ENCODE data around the gene PRDM15. TPM values are rescaled to one million over a fixed set of nuclear protein-coding genes. Genes with fewer than 3 reads are reported as not detected.

The PRDM15 gene
- total RNA-seq, 1 experiment from 2014 or later = 9.8 TPM

DNA sequence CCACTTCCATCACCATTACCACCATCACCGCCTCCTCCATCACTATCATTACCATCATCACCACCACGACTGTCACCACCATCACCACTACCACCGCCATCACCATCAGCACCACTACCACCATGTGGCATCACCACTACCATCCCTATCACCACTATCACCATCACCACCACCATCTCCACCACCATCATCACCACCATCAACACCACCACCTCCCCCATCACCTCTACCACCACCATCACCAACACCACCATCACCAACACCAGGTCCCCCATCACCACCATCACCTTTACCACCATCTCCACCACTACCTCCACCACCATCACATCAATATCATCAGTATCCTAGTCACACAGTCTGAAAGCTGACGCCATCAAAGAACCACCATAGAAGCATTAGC is 72.4 kb downstream of the PRDM15 start:
- intact Hi-C loops (cut with micrococcal nuclease) = no loop called here
- Histone ChIP-seq H3K4me2 (ENCODE audit: low read length) (no peak overlapping the region), H3K27me3 (ENCODE audit: insufficient read depth, low read length) (no peaks in the 10 kb centered on the region), H3K4me1 (ENCODE audit: control insufficient read depth in 1 of 2, insufficient read depth in 2 of 2, low read length in 2 of 2) (no peaks in the 10 kb centered on the region), H3K36me3 (ENCODE audit: control insufficient read depth in 1 of 2, insufficient read depth in 2 of 2, low read length in 2 of 2) (peaks cover 0 to 12% of the 10 kb centered on the region in 2 experiments; a peak in 1 of 4 replicates), H3K27ac (ENCODE audit: low read depth, low read length) (no peak overlapping the region), H3K9me2 (ENCODE audit: insufficient read depth) (no peaks in the 10 kb centered on the region), H4K20me1 (ENCODE audit: insufficient read depth) (no peaks in the 10 kb centered on the region), H3K9me3 (ENCODE audit: control insufficient read depth in 1 of 2, insufficient read depth in 1 of 2, low read depth in 1 of 2, low read length in 2 of 2) (no peaks in the 10 kb centered on the region; a peak in 1 of 4 replicates), H3K4me3 (replicated peaks in 1 of 2; ENCODE audit: low read depth in 1 of 2, low read length in 2 of 2) (no peak overlapping the region), H2AFZ (ENCODE audit: low read depth, low read length, poor library complexity, severe bottlenecking) (no peak overlapping the region), H3K79me2 (ENCODE audit: insufficient read depth, low read length) (no peaks in the 10 kb centered on the region), H3K9ac (ENCODE audit: low read length) (no peak overlapping the region)
- TF ChIP-seq, protein P1, sequence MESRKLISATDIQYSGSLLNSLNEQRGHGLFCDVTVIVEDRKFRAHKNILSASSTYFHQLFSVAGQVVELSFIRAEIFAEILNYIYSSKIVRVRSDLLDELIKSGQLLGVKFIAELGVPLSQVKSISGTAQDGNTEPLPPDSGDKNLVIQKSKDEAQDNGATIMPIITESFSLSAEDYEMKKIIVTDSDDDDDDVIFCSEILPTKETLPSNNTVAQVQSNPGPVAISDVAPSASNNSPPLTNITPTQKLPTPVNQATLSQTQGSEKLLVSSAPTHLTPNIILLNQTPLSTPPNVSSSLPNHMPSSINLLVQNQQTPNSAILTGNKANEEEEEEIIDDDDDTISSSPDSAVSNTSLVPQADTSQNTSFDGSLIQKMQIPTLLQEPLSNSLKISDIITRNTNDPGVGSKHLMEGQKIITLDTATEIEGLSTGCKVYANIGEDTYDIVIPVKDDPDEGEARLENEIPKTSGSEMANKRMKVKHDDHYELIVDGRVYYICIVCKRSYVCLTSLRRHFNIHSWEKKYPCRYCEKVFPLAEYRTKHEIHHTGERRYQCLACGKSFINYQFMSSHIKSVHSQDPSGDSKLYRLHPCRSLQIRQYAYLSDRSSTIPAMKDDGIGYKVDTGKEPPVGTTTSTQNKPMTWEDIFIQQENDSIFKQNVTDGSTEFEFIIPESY (IDR thresholded peaks at IDR 0.05; ENCODE audit: extremely low read depth, insufficient replicate concordance, low read length) = no peak
- TF ChIP-seq JUND (IDR thresholded peaks at IDR 0.05) = no peak
- TF ChIP-seq POLR2AphosphoS5 (IDR thresholded peaks at IDR 0.05; ENCODE audit: low read depth, low read length) = no peak
- TF ChIP-seq EGR1 (IDR thresholded peaks at IDR 0.05; ENCODE audit: low read depth) = no peak
- no peak for TF ChIP-seq SRF (IDR thresholded peaks at IDR 0.05; ENCODE audit: low read depth)
- TF ChIP-seq ZFX (IDR thresholded peaks at IDR 0.05) = no peak
- TF ChIP-seq EZH2 (IDR thresholded peaks at IDR 0.05) = no peak
- TF ChIP-seq EZH2phosphoT487 (IDR thresholded peaks at IDR 0.05; ENCODE audit: borderline replicate concordance) = no peak
- TF ChIP-seq, protein P2, sequence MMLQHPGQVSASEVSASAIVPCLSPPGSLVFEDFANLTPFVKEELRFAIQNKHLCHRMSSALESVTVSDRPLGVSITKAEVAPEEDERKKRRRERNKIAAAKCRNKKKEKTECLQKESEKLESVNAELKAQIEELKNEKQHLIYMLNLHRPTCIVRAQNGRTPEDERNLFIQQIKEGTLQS (IDR thresholded peaks at IDR 0.05) = no peak
- no peak for TF ChIP-seq YY1 (IDR thresholded peaks at IDR 0.05; ENCODE audit: extremely low read depth, insufficient replicate concordance, low read depth, low read length)
- TF ChIP-seq TCF7L2 (IDR thresholded peaks at IDR 0.05; ENCODE audit: borderline replicate concordance, extremely low read depth, insufficient read depth, insufficient read length) = no peak
- no peak for TF ChIP-seq SP1 (IDR thresholded peaks at IDR 0.05; ENCODE audit: low read depth)
- no peak for TF ChIP-seq SIN3A (IDR thresholded peaks at IDR 0.05; ENCODE audit: low read depth)
- no peak for TF ChIP-seq FOSL1 (IDR thresholded peaks at IDR 0.05; ENCODE audit: low read depth)
- no peak for TF ChIP-seq CEBPB (IDR thresholded peaks at IDR 0.05; ENCODE audit: low read depth)
- no peak for TF ChIP-seq RAD21 (IDR thresholded peaks at IDR 0.05; ENCODE audit: low read depth)
- TF ChIP-seq ELF1 (IDR thresholded peaks at IDR 0.05; ENCODE audit: borderline replicate concordance, low read depth) = no peak
- TF ChIP-seq, protein P3, sequence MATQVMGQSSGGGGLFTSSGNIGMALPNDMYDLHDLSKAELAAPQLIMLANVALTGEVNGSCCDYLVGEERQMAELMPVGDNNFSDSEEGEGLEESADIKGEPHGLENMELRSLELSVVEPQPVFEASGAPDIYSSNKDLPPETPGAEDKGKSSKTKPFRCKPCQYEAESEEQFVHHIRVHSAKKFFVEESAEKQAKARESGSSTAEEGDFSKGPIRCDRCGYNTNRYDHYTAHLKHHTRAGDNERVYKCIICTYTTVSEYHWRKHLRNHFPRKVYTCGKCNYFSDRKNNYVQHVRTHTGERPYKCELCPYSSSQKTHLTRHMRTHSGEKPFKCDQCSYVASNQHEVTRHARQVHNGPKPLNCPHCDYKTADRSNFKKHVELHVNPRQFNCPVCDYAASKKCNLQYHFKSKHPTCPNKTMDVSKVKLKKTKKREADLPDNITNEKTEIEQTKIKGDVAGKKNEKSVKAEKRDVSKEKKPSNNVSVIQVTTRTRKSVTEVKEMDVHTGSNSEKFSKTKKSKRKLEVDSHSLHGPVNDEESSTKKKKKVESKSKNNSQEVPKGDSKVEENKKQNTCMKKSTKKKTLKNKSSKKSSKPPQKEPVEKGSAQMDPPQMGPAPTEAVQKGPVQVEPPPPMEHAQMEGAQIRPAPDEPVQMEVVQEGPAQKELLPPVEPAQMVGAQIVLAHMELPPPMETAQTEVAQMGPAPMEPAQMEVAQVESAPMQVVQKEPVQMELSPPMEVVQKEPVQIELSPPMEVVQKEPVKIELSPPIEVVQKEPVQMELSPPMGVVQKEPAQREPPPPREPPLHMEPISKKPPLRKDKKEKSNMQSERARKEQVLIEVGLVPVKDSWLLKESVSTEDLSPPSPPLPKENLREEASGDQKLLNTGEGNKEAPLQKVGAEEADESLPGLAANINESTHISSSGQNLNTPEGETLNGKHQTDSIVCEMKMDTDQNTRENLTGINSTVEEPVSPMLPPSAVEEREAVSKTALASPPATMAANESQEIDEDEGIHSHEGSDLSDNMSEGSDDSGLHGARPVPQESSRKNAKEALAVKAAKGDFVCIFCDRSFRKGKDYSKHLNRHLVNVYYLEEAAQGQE (IDR thresholded peaks at IDR 0.05; ENCODE audit: low read depth) = no peak
- TF ChIP-seq, protein P4, sequence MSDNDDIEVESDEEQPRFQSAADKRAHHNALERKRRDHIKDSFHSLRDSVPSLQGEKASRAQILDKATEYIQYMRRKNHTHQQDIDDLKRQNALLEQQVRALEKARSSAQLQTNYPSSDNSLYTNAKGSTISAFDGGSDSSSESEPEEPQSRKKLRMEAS (IDR thresholded peaks at IDR 0.05) = no peak
- TF ChIP-seq, protein P5, sequence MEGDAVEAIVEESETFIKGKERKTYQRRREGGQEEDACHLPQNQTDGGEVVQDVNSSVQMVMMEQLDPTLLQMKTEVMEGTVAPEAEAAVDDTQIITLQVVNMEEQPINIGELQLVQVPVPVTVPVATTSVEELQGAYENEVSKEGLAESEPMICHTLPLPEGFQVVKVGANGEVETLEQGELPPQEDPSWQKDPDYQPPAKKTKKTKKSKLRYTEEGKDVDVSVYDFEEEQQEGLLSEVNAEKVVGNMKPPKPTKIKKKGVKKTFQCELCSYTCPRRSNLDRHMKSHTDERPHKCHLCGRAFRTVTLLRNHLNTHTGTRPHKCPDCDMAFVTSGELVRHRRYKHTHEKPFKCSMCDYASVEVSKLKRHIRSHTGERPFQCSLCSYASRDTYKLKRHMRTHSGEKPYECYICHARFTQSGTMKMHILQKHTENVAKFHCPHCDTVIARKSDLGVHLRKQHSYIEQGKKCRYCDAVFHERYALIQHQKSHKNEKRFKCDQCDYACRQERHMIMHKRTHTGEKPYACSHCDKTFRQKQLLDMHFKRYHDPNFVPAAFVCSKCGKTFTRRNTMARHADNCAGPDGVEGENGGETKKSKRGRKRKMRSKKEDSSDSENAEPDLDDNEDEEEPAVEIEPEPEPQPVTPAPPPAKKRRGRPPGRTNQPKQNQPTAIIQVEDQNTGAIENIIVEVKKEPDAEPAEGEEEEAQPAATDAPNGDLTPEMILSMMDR (IDR thresholded peaks at IDR 0.05 in 2 of 3, conservative IDR thresholded peaks at IDR 0.05 in 1 of 3; ENCODE audit: borderline replicate concordance in 1 of 3, insufficient read depth in 1 of 3, low read depth in 2 of 3, low read length in 2 of 3) = no peak
- CTCF ChIA-PET = no interaction called here
- no peak for ATAC-seq
- DNase-seq (ENCODE audit: low read depth, low spot score) = no peak
- RAD21 ChIA-PET (ENCODE audit: low non-redundant PET in 1 of 2, low total read pairs in 2 of 2, uncharacterized antibody in 2 of 2, unreplicated experiment in 2 of 2) = no interaction called here
- POLR2A ChIA-PET = no interaction called here
- BruUV-seq (replicated peaks) = no TSS peak
